ENCODE data around the gene TTYH2. TPM values are rescaled to one million over a fixed set of nuclear protein-coding genes. Genes with fewer than 3 reads are reported as not detected.
A peak's percentile ranks its signal among the peaks of the same experiment; 100 is the strongest.

TTYH2 gene
- polyA plus RNA-seq, 3 donors: 12.3 to 57.4 (median 18.7) TPM

- H3K9me3 ChIP-seq (replicated peaks in 1 of 2; ENCODE audit: control insufficient read depth in 1 of 2, insufficient read depth in 1 of 2, low read length in 2 of 2): peaks cover 5 to 14% of the 10 kb centered on the region in 2 donors
- 83% methylated on average over 5 of the region's 10 CpGs for WGBS (ENCODE audit: insufficient coverage)
- no peak overlapping the region for H2AFZ ChIP-seq (ENCODE audit: insufficient read depth, low read depth, low read length, poor library complexity, severe bottlenecking)
- no peak overlapping the region for H3K4me2 ChIP-seq (replicated peaks; ENCODE audit: extremely low read depth, low read length, poor library complexity, severe bottlenecking)
- H3K4me3 Mint-ChIP-seq: no peak overlapping the region
- no peaks in the 10 kb centered on the region for H3K36me3 Mint-ChIP-seq
- H3K36me3 ChIP-seq (replicated peaks in 1 of 2; ENCODE audit: control insufficient read depth in 1 of 2, insufficient read depth in 2 of 2, low read length in 2 of 2): no peaks in the 10 kb centered on the region
- H3K79me2 ChIP-seq (ENCODE audit: insufficient read depth, low read length): no peaks in the 10 kb centered on the region
- peak overlapping the region in 1 of 7 donors; percentile 46 for H3K27ac Mint-ChIP-seq
- H3K27me3 Mint-ChIP-seq (ENCODE audit: low read depth in 3 of 3): peaks cover 16 to 30% (median 20%) of the 10 kb centered on the region in 3 donors
- H3K4me1 ChIP-seq (ENCODE audit: control insufficient read depth in 1 of 2, insufficient read depth in 2 of 2, low read length in 2 of 2): peaks cover 4 to 11% of the 10 kb centered on the region in 2 donors
- no peaks in the 10 kb centered on the region for H4K20me1 ChIP-seq (ENCODE audit: insufficient read depth, low read length)
- H3K27ac ChIP-seq (ENCODE audit: low read depth in 1 of 2, low read length in 2 of 2): no peak overlapping the region
- no peak overlapping the region for H3K9ac ChIP-seq (ENCODE audit: insufficient read depth, low read length, poor library complexity, severe bottlenecking)
- H3K27me3 ChIP-seq (ENCODE audit: control insufficient read depth in 2 of 2, insufficient read depth in 2 of 2, low read length in 2 of 2): peaks cover 0 to 5% of the 10 kb centered on the region in 2 donors
- intact Hi-C loops (cut with micrococcal nuclease): loop anchor here in 1 of 2 donors (10.0 kb wide), 1 partner anchor 49 kb away; no protein-coding TSS in a partner anchor
- H3K9me3 Mint-ChIP-seq: peaks cover 7 to 19% (median 15%) of the 10 kb centered on the region in 7 donors
- no peak for DNase-seq
- H3K4me3 ChIP-seq (replicated peaks in 1 of 3; ENCODE audit: low read depth in 2 of 3, low read length in 3 of 3): no peak overlapping the region
- H3K4me1 Mint-ChIP-seq: peaks cover 16% of the 10 kb centered on the region
- TF ChIP-seq, protein P1, sequence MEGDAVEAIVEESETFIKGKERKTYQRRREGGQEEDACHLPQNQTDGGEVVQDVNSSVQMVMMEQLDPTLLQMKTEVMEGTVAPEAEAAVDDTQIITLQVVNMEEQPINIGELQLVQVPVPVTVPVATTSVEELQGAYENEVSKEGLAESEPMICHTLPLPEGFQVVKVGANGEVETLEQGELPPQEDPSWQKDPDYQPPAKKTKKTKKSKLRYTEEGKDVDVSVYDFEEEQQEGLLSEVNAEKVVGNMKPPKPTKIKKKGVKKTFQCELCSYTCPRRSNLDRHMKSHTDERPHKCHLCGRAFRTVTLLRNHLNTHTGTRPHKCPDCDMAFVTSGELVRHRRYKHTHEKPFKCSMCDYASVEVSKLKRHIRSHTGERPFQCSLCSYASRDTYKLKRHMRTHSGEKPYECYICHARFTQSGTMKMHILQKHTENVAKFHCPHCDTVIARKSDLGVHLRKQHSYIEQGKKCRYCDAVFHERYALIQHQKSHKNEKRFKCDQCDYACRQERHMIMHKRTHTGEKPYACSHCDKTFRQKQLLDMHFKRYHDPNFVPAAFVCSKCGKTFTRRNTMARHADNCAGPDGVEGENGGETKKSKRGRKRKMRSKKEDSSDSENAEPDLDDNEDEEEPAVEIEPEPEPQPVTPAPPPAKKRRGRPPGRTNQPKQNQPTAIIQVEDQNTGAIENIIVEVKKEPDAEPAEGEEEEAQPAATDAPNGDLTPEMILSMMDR (IDR thresholded peaks at IDR 0.05): no peak
These were observed 92.7 kb downstream of the TTYH2 start for GRCh38 chr17:74305865-74306654.

GRCh38 chr17:74307984-74308773, 94.8 kb downstream of the TTYH2 start:
- H2AFZ ChIP-seq (ENCODE audit: insufficient read depth, low read depth, low read length, poor library complexity, severe bottlenecking): no peak overlapping the region
- H3K27ac Mint-ChIP-seq: no peak overlapping the region
- H3K36me3 ChIP-seq (replicated peaks in 1 of 2; ENCODE audit: control insufficient read depth in 1 of 2, insufficient read depth in 2 of 2, low read length in 2 of 2): no peaks in the 10 kb centered on the region
- H4K20me1 ChIP-seq (ENCODE audit: insufficient read depth, low read length): no peaks in the 10 kb centered on the region
- peak overlapping the region in 1 of 2 donors; percentile 7 for H3K4me3 Mint-ChIP-seq
- H3K9ac ChIP-seq (ENCODE audit: insufficient read depth, low read length, poor library complexity, severe bottlenecking): no peak overlapping the region
- peaks cover 19 to 35% (median 23%) of the 10 kb centered on the region in 3 donors for H3K27me3 Mint-ChIP-seq (ENCODE audit: low read depth in 3 of 3)
- no peaks in the 10 kb centered on the region for H3K79me2 ChIP-seq (ENCODE audit: insufficient read depth, low read length)
- 27% methylated on average over 9 of the region's 15 CpGs for WGBS (ENCODE audit: insufficient coverage)
- no peaks in the 10 kb centered on the region for H3K36me3 Mint-ChIP-seq
- H3K9me3 Mint-ChIP-seq: peaks cover 11 to 39% (median 30%) of the 10 kb centered on the region in 7 donors
- H3K9me3 ChIP-seq (replicated peaks in 1 of 2; ENCODE audit: control insufficient read depth in 1 of 2, insufficient read depth in 1 of 2, low read length in 2 of 2): peaks cover 11 to 31% of the 10 kb centered on the region in 2 donors
- TF ChIP-seq, protein P1 (IDR thresholded peaks at IDR 0.05): no peak
- peaks cover 4 to 11% of the 10 kb centered on the region in 2 donors for H3K4me1 ChIP-seq (ENCODE audit: control insufficient read depth in 1 of 2, insufficient read depth in 2 of 2, low read length in 2 of 2)
- peaks cover 0 to 5% of the 10 kb centered on the region in 2 donors for H3K27me3 ChIP-seq (ENCODE audit: control insufficient read depth in 2 of 2, insufficient read depth in 2 of 2, low read length in 2 of 2)
- peaks cover 16% of the 10 kb centered on the region for H3K4me1 Mint-ChIP-seq
- no peak overlapping the region for H3K27ac ChIP-seq (ENCODE audit: low read depth in 1 of 2, low read length in 2 of 2)
- H3K4me3 ChIP-seq (replicated peaks in 1 of 3; ENCODE audit: low read depth in 2 of 3, low read length in 3 of 3): no peak overlapping the region
- intact Hi-C loops (cut with micrococcal nuclease): loop anchor here in 1 of 2 donors (10.0 kb wide), 1 partner anchor 47 kb away; no protein-coding TSS in a partner anchor
- no peak overlapping the region for H3K4me2 ChIP-seq (replicated peaks; ENCODE audit: extremely low read depth, low read length, poor library complexity, severe bottlenecking)
- DNase-seq: no peak
